VCaP (cell line): Measurements from ENCODE around the gene SP9.
"Not testable (repeated sequence)": the region's sequence is repeated elsewhere in the genome, so short reads cannot be mapped to it uniquely, and the experiment has no call there.

Experiments
- H3K27ac ChIP-seq: fragments of 450-650 bp; 2 replicates; pipeline ENCODE4 v1.5.1; 2017
- CTCF ChIP-seq: fragments of 450-650 bp; conservative IDR thresholded peaks from 2 replicates; pipeline ENCODE4 v1.5.1; 2017; ENCODE audit warnings: mild to moderate bottlenecking, moderate library complexity

Gene SP9

GRCh38 chr2:174362949-174363348 lies 28.2 kb downstream of the SP9 start:
- H3K27ac ChIP-seq: no peak overlapping the region
- TF ChIP-seq CTCF: no peak

GRCh38 chr2:174363492-174364225 lies 28.9 kb downstream of the SP9 start:
- not testable (repeated sequence) for H3K27ac ChIP-seq

- no peak overlapping the region for H3K27ac ChIP-seq
- TF ChIP-seq CTCF: no peak
Observed at GRCh38 chr2:174364628-174365027, 29.9 kb downstream of the SP9 start.

GRCh38 chr2:174365571-174365970 lies 30.8 kb downstream of the SP9 start:
- H3K27ac ChIP-seq: no peak overlapping the region
- no peak for TF ChIP-seq CTCF

DNA sequence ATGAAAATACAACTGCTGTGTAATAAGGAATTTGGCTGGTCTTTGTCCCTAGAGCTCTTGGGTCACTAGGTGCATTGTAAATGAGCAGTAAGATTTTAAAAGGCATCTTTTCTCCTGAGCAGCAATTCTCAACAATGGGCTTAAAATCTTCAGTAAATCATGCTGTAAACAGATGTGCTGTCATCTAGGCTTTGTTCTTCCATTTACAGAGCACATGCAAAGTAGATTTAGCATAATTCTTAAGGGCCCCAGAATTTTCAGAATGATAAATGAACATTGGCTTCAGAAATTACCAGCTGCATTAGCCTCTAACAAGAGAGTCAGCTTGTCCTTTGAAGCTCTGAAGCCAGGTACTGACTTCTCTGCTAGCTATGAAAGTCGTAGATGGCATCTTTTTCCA lies 33.9 kb downstream of the SP9 start:
- TF ChIP-seq CTCF: no peak
- no peak overlapping the region for H3K27ac ChIP-seq

DNA sequence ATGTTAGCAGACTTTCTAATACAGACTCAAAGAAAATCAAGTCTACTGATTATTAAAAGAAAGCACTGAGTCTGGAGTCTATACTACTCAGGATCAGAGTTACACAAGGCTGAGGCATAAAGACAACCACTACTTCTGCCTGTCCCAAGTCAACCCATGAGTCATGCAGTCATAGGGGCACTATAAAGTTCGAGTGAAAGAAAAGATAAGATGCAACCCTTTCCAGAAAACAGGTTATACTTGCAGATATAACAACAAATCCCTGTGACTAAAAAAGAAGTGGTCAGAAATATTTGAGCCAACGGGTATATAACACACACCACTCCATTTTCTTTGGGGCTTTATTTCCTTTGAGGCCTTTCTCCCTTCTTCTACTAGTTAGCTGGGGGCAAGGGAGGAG lies 42.2 kb downstream of the SP9 start:
- no peak overlapping the region for H3K27ac ChIP-seq
- TF ChIP-seq CTCF: no peak

DNA sequence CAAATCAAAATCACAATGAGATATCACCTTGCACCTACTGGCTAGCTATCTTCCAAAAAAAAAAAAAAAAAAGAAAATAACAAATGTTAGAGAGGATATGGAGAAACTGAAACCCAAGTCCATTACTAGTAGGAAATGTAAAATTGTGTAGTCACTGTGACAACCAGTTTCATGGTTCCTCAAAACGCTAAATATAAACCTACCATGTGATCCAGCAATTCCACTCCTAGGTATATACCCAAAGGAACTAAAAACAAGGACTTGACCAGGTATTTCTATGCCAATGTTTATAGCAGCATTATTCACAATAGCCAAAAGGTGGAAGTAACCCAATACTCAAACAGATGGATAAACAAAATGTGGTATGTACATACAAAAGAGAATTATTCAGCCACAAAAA lies 49.0 kb downstream of the SP9 start:
- H3K27ac ChIP-seq: no peak overlapping the region
- TF ChIP-seq CTCF: no peak

- H3K27ac ChIP-seq: no peak overlapping the region
- no peak for TF ChIP-seq CTCF
Observed at GRCh38 chr2:174385201-174385600, 50.4 kb downstream of the SP9 start.
